GM13977 (cell line): ENCODE results near the gene TRPM8.

Source experiments
- DNase-seq: peaks from one replicate; pipeline ENCODE4 v3.0.0; 2012; ENCODE audit warnings: low spot score
- CTCF ChIP-seq: IDR thresholded peaks from 2 replicates; pipeline ENCODE4 v1.5.1; 2012; ENCODE audit warnings: mild to moderate bottlenecking, control low read depth; ENCODE audit not compliant: insufficient read depth; ENCODE audit errors: extremely low read depth, missing control alignments
- in situ Hi-C: fragments of 300-500 bp; cut with MboI; formaldehyde crosslinking; loops from one replicate; pipeline ENCODE4 v1.12.0; 2022; ENCODE audit warnings: low sequenced_read_pairs, low pct_unique_long_range_greater_than_20kb, mixed read lengths, inconsistent platforms; ENCODE audit not compliant: unreplicated experiment

The TRPM8 gene

GRCh38 chr2:233983445-233983844 lies 66.3 kb downstream of the TRPM8 start:
- in situ Hi-C loops: loop anchor here (25.0 kb wide), 2 partner anchors 104 to 554 kb away; no protein-coding TSS in a partner anchor
- TF ChIP-seq CTCF: no peak

GRCh38 chr2:233988581-233988980 lies 71.4 kb downstream of the TRPM8 start:
- no peak for DNase-seq
- in situ Hi-C loops: loop anchor here (25.0 kb wide), 2 partner anchors 99 to 549 kb away; no protein-coding TSS in a partner anchor
- no peak for TF ChIP-seq CTCF

More at GRCh38 chr2:233983445-233983844, 66.3 kb downstream of the TRPM8 start:
- DNase-seq: no peak

GRCh38 chr2:233989221-233989858 lies 72.2 kb downstream of the TRPM8 start:
- in situ Hi-C loops: loop anchor here (25.0 kb wide), 2 partner anchors 98 to 548 kb away; no protein-coding TSS in a partner anchor
- TF ChIP-seq CTCF: no peak
- DNase-seq: no peak

- DNase-seq: no peak
- TF ChIP-seq CTCF: no peak
- in situ Hi-C loops: loop anchor here (25.0 kb wide), 2 partner anchors 97 to 547 kb away; no protein-coding TSS in a partner anchor
Measured at GRCh38 chr2:233990261-233990798, 73.2 kb downstream of the TRPM8 start.

GRCh38 chr2:233991196-233991595 lies 74.0 kb downstream of the TRPM8 start:
- no peak for TF ChIP-seq CTCF
- no peak for DNase-seq
- in situ Hi-C loops: loop anchor here (25.0 kb wide), 2 partner anchors 96 to 546 kb away; no protein-coding TSS in a partner anchor

GRCh38 chr2:233992513-233993217 lies 75.5 kb downstream of the TRPM8 start:
- no peak for DNase-seq
- no peak for TF ChIP-seq CTCF
- in situ Hi-C loops: loop anchor here (25.0 kb wide), 2 partner anchors 95 to 545 kb away; no protein-coding TSS in a partner anchor
